GM18498 (cell line): ENCODE data around the gene PIGN.
"Not testable (repeated sequence)": the region's sequence is repeated elsewhere in the genome, so short reads cannot be mapped to it uniquely, and the experiment has no call there.

ENCODE experiments used
- ATAC-seq: cut with Tn5 transposase; IDR thresholded peaks from one replicate; pipeline ENCODE4 v1.9.1; 2021; ENCODE audit warnings: mild to moderate bottlenecking, moderate library complexity; ENCODE audit not compliant: unreplicated experiment

The PIGN gene

DNA sequence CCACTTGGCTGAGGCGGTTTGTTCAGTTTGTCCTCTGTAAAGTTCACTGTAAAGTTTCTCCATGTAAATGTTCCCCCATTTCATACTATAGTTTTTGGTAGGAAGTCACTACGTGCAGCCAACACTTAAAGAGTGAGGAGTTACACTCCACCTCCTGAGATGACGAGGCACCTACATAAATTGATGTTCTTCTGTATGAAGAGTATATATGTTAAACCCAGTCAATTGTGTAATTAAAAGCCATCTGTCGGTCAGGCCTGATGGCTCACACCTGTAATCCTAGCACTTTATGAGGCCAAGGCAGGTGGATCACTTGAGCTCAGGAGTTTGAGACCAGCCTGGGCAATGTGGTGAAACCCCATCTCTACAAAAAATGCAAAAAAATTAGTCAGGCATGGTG, 7.6 kb downstream of the PIGN start:
- ATAC-seq = no peak

- ATAC-seq = no peak
Measured at GRCh38 chr18:62177271-62177670, 9.6 kb downstream of the PIGN start.

DNA sequence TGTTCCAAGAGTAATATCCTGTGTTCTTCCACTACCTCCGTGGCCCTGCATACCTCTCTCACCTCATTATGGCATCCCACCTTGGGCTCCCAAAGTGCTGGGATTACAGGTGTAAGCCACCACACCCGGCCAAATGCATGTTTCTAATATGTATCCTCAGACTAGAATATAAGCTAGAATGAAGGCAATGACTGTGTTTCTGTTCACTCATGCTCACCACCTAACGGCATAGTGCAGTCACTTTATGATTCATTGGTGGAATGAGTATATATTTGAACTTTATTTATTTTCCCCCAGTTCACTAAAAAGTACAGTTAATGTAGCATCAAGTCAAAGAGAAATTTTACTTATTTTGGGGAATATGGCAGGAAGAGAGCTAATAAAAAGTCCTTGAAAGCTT, 11.3 kb downstream of the PIGN start:
- ATAC-seq = no peak

DNA sequence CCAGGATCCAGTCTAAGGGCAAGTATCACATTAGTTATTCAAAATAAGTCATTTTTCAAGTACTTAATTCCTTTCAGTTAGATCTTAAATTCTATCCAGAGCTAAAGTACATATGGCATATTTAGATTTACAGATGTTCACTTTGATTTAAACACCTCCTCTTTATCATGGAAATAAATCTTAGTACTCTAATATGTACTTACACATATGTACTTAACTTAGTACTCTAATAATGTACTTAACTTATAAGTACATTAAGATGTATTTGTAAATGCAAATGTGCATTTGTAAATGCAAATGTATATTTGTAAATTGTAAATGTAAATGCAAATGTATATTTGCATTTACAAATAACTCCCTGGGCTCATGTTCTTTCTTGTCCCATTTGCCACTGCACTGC, 14.6 kb downstream of the PIGN start:
- no peak for ATAC-seq

DNA sequence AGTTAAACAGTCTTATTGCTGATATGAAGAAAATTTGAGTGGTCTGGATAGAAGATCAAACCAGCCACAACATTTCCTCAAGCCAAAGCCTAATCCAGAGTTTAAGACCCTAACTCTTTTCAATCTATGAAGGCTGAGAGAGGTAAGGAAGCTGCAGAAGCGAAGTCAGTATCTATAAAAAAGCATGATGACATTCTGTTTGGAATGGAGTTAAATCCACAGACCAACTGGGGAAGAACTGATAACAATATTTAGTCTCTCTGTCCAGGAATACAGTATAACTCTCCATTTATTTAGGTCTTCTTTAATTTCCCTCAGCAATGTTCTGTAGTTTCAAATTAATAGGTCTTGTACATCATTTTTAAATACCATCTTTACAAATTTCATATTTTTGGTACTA, 16.0 kb downstream of the PIGN start:
- ATAC-seq = no peak

DNA sequence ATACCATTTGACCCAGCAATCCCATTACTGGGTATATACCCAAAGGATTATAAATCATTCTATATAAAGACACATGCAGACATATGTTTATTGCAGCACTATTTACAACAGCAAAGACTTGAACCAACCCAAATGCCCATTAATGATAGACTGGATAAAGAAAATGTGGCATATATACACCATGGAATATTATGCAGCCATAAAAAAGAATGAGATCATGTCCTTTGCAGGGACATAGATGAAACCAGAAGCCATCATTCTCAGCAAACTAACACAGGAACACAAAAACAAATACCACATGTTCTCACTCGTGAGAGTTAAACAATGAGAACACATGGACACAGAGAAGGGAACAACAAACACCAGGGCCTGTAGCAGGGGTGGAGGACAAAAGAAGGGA, 20.3 kb downstream of the PIGN start:
- ATAC-seq = not testable (repeated sequence)

GRCh38 chr18:62165583-62165982, 21.3 kb downstream of the PIGN start:
- no peak for ATAC-seq

GRCh38 chr18:62164855-62165487, 21.9 kb downstream of the PIGN start:
- no peak for ATAC-seq

DNA sequence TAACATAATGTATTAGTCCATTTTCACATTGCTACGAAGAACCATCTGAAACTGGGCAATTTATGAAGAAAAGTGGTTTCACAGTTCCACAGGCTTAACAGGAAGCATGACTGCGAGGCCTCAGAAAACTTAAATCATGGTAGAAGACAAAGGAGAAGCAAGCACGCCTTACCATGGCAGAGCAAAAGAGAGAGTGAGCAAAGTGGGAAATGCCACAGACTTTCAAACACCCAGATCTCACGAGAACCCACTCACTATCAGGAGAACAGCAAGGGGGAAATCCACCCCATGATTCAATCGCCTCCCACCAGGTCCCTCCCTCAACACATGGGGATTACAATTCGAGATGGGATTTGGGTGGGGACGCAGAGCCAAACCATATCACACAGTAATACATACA, 22.5 kb downstream of the PIGN start:
- no peak for ATAC-seq

DNA sequence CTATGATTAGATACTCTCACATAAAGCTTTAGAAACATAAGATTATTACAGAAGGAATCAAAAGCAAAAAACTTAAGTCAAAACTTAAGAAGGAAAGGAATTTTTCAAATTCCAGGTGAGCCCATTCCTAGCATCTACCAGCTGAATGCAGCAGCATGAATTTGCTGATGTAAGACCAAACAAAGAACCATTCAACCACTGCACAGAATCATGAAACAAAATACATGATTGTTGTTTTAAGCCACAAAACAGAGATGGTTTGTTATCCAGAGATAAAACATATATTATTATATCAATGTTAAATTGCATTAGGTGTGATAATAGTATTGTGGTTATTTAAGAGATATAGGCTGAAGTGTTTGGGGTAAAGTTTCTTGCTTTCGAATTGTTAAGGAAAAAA, 29.0 kb downstream of the PIGN start:
- ATAC-seq = no peak

GRCh38 chr18:62152844-62153243, 34.0 kb downstream of the PIGN start:
- ATAC-seq = no peak

- ATAC-seq = no peak
Measured at GRCh38 chr18:62151068-62151771, 35.6 kb downstream of the PIGN start.

DNA sequence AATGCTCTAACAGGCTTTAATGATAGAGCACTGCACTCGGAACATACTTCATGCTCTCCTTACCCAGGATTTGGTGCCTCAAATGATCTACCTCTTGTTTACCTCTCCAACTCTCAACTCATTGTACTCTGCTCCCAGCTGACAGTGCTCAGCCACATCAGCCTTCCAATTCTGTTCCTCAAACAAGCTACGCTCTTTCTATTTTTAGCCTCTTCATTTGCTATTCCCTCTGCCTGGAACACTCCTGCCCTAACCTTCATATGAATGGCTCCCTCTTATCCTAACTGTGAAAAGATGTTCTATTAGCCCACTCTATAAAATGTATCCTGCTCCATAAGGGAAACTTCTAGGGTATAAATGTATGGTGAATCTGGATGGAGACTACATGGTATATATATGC, 42.5 kb downstream of the PIGN start:
- ATAC-seq = no peak

- ATAC-seq = no peak
Measured at GRCh38 chr18:62140259-62140658, 46.6 kb downstream of the PIGN start.

- no peak for ATAC-seq
Measured at GRCh38 chr18:62138461-62139235, 48.2 kb downstream of the PIGN start.

GRCh38 chr18:62131301-62131909, 55.5 kb downstream of the PIGN start:
- peak; percentile 74 for ATAC-seq

DNA sequence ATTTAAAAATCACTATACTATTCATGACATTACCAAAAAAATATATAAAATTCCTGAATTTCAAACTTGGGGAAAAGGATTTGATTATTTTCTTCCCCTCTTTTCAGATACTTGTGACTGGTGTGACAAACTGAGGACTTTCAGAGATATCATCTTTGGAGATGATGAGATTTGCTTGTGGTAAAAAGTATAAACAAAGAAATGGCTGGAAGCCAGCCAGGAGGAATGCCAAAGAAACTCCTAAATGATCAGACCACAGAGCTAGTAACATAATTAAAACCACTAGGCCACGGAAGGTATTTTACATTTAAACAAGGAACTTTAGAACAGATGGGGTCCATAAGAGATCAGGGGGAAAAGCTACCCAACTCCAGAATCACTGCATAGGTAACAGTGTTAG, 58.7 kb downstream of the PIGN start:
- no peak for ATAC-seq

- no peak for ATAC-seq
Measured at GRCh38 chr18:62126737-62127136, 60.1 kb downstream of the PIGN start.

GRCh38 chr18:62125702-62126101, 61.2 kb downstream of the PIGN start:
- no peak for ATAC-seq

DNA sequence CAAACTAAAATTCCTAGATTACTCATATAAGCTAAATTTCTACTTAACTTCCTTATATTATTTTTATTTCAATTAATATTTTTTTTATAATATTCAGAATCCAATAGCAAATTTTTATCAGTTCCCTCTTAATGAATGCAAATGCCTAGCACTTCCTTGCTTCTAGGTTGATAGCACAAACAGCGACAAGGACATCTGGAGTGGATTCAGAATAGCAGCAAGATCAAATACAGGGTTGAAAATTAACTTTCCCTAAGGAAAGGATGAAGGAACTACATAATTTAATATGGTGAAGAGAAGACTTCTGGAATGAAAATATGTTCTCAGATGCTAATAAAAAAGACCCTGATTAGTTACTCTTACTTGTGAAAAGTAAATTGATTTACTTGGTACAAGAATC, 64.5 kb downstream of the PIGN start:
- ATAC-seq = no peak

DNA sequence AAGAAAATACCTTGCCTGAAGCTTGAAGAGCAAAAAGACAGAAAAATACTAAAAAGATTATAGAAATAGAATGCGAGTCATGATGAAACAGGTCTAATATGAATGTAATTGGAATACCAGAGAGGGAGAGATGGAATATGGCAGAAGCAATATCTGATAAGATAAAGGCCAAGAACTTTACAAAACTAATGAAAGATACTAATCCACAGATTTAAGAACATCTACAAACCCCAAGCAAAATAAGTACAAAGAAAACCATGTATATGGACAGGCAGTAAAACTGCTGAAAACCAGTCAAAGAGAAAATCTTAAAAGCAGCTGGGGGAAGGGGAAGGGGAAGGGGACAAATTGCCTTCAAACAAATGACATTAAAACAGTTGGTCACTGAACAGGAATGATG, 67.0 kb downstream of the PIGN start:
- no peak for ATAC-seq

DNA sequence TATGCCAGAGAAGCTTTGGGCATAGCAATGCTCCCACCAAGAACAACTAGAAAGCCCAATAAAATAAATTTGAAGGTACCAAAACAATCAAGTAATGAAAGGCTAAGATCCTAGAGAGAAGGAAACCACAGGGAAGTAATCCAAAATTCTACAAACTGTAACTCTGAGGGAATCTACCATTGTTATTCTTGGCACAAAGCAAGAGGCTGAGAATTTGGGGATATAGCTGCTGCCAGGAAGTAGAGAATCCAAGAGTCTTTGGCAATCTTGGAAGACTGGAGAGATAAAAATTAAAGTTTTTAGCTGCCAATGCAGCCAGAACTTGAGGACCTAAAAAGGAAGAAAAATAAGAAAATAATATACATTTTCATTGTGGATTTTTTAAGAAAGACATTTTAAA, 68.5 kb downstream of the PIGN start:
- no peak for ATAC-seq
